Mucosa of rectum (tissue), 2 donors: ENCODE results near the gene DDIT3.

Experiments
- H3K27ac ChIP-seq, 2 donors: one replicate each; pipeline ENCODE4 v1.7.0; 2013; ENCODE audit warnings: inconsistent platforms in 2 of 2, low read depth in 2 of 2, low read length in 2 of 2
- H3K27me3 ChIP-seq, 2 donors: one replicate each; pipeline ENCODE4 v1.7.0; 2013; ENCODE audit warnings: low read length in 2 of 2; ENCODE audit not compliant: control insufficient read depth in 2 of 2, insufficient read depth in 2 of 2
- H3K36me3 ChIP-seq, 2 donors: one replicate each; pipeline ENCODE4 v1.7.0; 2013; ENCODE audit warnings: low read length in 2 of 2; ENCODE audit not compliant: control insufficient read depth in 2 of 2, insufficient read depth in 2 of 2
- H3K4me1 ChIP-seq, 2 donors: one replicate each; pipeline ENCODE4 v1.7.0; 2013; ENCODE audit warnings: low read length in 2 of 2, mild to moderate bottlenecking in 1 of 2; ENCODE audit not compliant: control insufficient read depth in 2 of 2, insufficient read depth in 2 of 2
- H3K4me3 ChIP-seq, 2 donors: one replicate each; pipeline ENCODE4 v1.7.0; 2013; ENCODE audit warnings: low read length in 2 of 2
- H3K9ac ChIP-seq, 2 donors: one replicate each; pipeline ENCODE4 v1.7.0; 2013; ENCODE audit warnings: low read length in 2 of 2, low read depth in 1 of 2, mild to moderate bottlenecking in 1 of 2
- H3K9me3 ChIP-seq, 2 donors: one replicate each; pipeline ENCODE4 v1.7.0; 2013; ENCODE audit warnings: low read length in 2 of 2; ENCODE audit not compliant: control insufficient read depth in 2 of 2
- donor health status: healthy.
- donor health status: Normal muscosa, but diverticular disease.

DDIT3 gene

GRCh38 chr12:57526477-57527126 lies 6.3 kb upstream of the DDIT3 start:
- H3K27ac ChIP-seq, result no peak overlapping the region
- no peak overlapping the region for H3K9ac ChIP-seq
- H3K9me3 ChIP-seq, result no peaks in the 10 kb centered on the region
- peaks cover 43 to 61% of the 10 kb centered on the region in 2 donors for H3K36me3 ChIP-seq
- H3K4me1 ChIP-seq, result peaks cover 26 to 27% of the 10 kb centered on the region in 2 donors
- H3K27me3 ChIP-seq, result no peaks in the 10 kb centered on the region
- H3K4me3 ChIP-seq, result no peak overlapping the region

- H3K9ac ChIP-seq, result no peak overlapping the region
- no peaks in the 10 kb centered on the region for H3K27me3 ChIP-seq
- no peak overlapping the region for H3K4me3 ChIP-seq
- H3K27ac ChIP-seq, result no peak overlapping the region
- peaks cover 39 to 53% of the 10 kb centered on the region in 2 donors for H3K36me3 ChIP-seq
- no peaks in the 10 kb centered on the region for H3K9me3 ChIP-seq
- peaks cover 33 to 35% of the 10 kb centered on the region in 2 donors for H3K4me1 ChIP-seq
These were observed 5.5 kb upstream of the DDIT3 start for GRCh38 chr12:57525615-57526383.

- Histone ChIP-seq H3K4me1 (peaks cover 34 to 35% of the 10 kb centered on the region in 2 donors), H3K27me3 (no peaks in the 10 kb centered on the region), H3K9me3 (no peaks in the 10 kb centered on the region), H3K36me3 (peaks cover 33 to 45% of the 10 kb centered on the region in 2 donors), H3K4me3 (no peak overlapping the region), H3K27ac (no peak overlapping the region), H3K9ac (no peak overlapping the region)
These were observed 4.7 kb upstream of the DDIT3 start for GRCh38 chr12:57524814-57525614.

GRCh38 chr12:57523706-57524614 lies 3.6 kb upstream of the DDIT3 start:
- H3K9ac ChIP-seq, result peak overlapping the region; percentile 81
- H3K36me3 ChIP-seq, result peaks cover 24 to 36% of the 10 kb centered on the region in 2 donors
- peak overlapping the region; percentile 79 to 92 for H3K4me3 ChIP-seq
- no peaks in the 10 kb centered on the region for H3K9me3 ChIP-seq
- H3K27me3 ChIP-seq, result no peaks in the 10 kb centered on the region
- peak overlapping the region; percentile 94 to 96 for H3K27ac ChIP-seq
- H3K4me1 ChIP-seq, result peaks cover 39 to 43% of the 10 kb centered on the region in 2 donors

- Histone ChIP-seq H3K27ac (peak overlapping the region; percentile 94 to 96), H3K9ac (peak overlapping the region; percentile 81), H3K27me3 (no peaks in the 10 kb centered on the region), H3K4me1 (peaks cover 48 to 51% of the 10 kb centered on the region in 2 donors), H3K9me3 (no peaks in the 10 kb centered on the region), H3K36me3 (peaks cover 19 to 29% of the 10 kb centered on the region in 2 donors), H3K4me3 (peak overlapping the region; percentile 79 to 92)
These were observed 2.8 kb upstream of the DDIT3 start for GRCh38 chr12:57522887-57523705.

GRCh38 chr12:57522011-57522886 lies 1.9 kb upstream of the DDIT3 start, which contains the start of gene MBD6:
MBD6 (plus strand) TSS chr12:57522824; CDS start chr12:57524304, 1,480 bp downstream.
- H3K9ac ChIP-seq, result peak within 1 kb of the TSS; percentile 81
- H3K9me3 ChIP-seq, result no peaks in the 10 kb centered on the region
- no peaks in the 10 kb centered on the region for H3K27me3 ChIP-seq
- peak within 1 kb of the TSS; percentile 79 to 92 for H3K4me3 ChIP-seq
- peak within 1 kb of the TSS; percentile 94 to 96 for H3K27ac ChIP-seq
- H3K36me3 ChIP-seq, result peaks cover 15 to 31% of the 10 kb centered on the region in 2 donors
- peaks cover 50 to 53% of the 10 kb centered on the region in 2 donors for H3K4me1 ChIP-seq

- peaks cover 52 to 53% of the 10 kb centered on the region in 2 donors for H3K4me1 ChIP-seq
- H3K27me3 ChIP-seq, result no peaks in the 10 kb centered on the region
- H3K27ac ChIP-seq, result peak overlapping the region; percentile 94 to 96
- peaks cover 19 to 31% of the 10 kb centered on the region in 2 donors for H3K36me3 ChIP-seq
- H3K9me3 ChIP-seq, result no peaks in the 10 kb centered on the region
- H3K9ac ChIP-seq, result peak overlapping the region; percentile 76 to 79
- H3K4me3 ChIP-seq, result peak overlapping the region in 1 of 2 donors; percentile 80
These were observed 1.3 kb upstream of the DDIT3 start for GRCh38 chr12:57521525-57522010.

- peak overlapping the region; percentile 98 for H3K9ac ChIP-seq
- peaks cover 47 to 48% of the 10 kb centered on the region in 2 donors for H3K4me1 ChIP-seq
- no peaks in the 10 kb centered on the region for H3K27me3 ChIP-seq
These were observed 590 bp downstream of the DDIT3 start for GRCh38 chr12:57519796-57520052.

More at GRCh38 chr12:57519796-57520052, 590 bp downstream of the DDIT3 start:
- Histone ChIP-seq H3K36me3 (peaks cover 34 to 40% of the 10 kb centered on the region in 2 donors), H3K4me3 (peak overlapping the region; percentile 95 to 99), H3K9me3 (no peaks in the 10 kb centered on the region), H3K27ac (peak overlapping the region; percentile 94 to 96)
